GM21360 (cell line): ENCODE results near the gene CLDN7.
"Not testable (repeated sequence)": the region's sequence is repeated elsewhere in the genome, so short reads cannot be mapped to it uniquely, and the experiment has no call there.

Experiments used
- ATAC-seq: cut with Tn5 transposase; IDR thresholded peaks from one replicate; pipeline ENCODE4 v1.9.1; 2021; ENCODE audit warnings: mild to moderate bottlenecking, moderate library complexity; ENCODE audit not compliant: unreplicated experiment

Gene CLDN7

GRCh38 chr17:7256766-7257456 lies 5.4 kb downstream of the CLDN7 start:
- no peak for ATAC-seq

- no peak for ATAC-seq
Observed at GRCh38 chr17:7254511-7254910, 7.8 kb downstream of the CLDN7 start.

GRCh38 chr17:7253082-7253481 lies 9.2 kb downstream of the CLDN7 start:
- ATAC-seq: no peak

- ATAC-seq: peak; percentile 43
Observed at GRCh38 chr17:7252176-7253043, 9.9 kb downstream of the CLDN7 start, which contains the start of gene ELP5. Gene ELP5 (plus strand): TSS chr17:7252215. CDS start chr17:7252551, 336 bp downstream.

GRCh38 chr17:7251661-7252175 lies 10.6 kb downstream of the CLDN7 start, which contains the start of gene CTDNEP1:
Gene CTDNEP1 (minus strand): TSS chr17:7251734. CDS start chr17:7251296, 438 bp downstream.
- peak; percentile 79 for ATAC-seq

- no peak for ATAC-seq
Observed at GRCh38 chr17:7250695-7251627, 11.3 kb downstream of the CLDN7 start.

DNA sequence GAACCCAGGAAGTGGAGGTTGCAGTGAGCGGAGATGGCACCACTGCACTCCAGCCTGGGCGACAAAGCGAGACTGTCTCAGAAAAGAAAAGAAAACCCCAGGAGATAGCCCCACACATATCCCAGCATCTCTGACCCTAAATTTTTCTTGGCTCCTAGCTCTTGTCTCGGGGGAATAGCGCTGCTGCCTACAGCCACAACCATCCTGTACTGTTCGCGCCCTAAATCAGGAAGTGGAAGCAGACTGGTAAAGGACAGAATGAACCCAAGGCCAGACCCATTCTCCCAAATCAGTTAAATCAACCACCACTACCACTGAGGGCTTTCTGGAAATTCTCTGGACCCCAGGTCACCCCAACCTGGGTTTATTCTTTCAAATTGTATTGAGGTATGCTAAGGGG lies 12.4 kb downstream of the CLDN7 start:
- ATAC-seq: no peak

GRCh38 chr17:7249214-7249613 lies 13.1 kb downstream of the CLDN7 start:
- ATAC-seq: no peak

DNA sequence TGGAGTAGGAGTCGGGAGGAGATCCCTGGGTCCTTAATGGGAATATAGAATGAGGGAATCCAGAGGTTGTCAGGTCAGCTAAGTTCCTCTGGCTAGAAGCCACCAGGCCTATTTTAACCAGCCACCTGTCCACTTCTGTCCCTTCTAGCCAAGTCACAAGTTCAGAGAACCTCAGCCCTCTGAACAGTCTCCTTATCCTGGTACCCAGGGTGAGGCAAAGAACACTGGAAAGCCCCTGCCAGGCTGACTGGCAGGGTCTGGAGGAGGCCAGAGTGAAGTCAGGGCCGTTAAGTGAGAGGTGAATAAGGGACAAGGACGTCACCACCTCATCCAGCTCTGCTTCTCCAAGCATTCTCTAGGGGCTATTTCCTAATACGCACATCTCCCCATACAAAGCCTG lies 13.5 kb downstream of the CLDN7 start:
- ATAC-seq: no peak

GRCh38 chr17:7246779-7247178 lies 15.5 kb downstream of the CLDN7 start:
- no peak for ATAC-seq

DNA sequence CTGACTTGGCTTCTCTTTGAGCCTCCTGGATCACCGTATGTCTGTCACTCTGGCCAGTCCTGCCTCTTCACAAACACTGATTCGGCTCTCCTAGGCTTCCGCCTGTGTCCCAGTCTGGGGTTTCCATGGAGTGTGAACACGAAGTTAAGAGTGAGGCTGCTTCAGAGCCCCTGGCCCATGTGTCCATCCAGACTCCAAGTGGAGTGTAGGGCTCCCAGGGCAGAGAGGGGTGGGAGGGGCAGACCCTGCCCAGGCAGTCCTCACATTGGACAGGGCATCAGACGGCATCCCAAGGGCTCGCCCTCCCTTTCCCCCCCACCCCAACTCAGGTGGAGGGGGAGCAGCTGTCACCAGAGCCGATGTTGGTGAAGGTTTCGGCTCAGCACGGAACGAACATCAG lies 18.4 kb downstream of the CLDN7 start:
- not testable (repeated sequence) for ATAC-seq

- no peak for ATAC-seq
Observed at GRCh38 chr17:7243453-7243729, 18.9 kb downstream of the CLDN7 start.

DNA sequence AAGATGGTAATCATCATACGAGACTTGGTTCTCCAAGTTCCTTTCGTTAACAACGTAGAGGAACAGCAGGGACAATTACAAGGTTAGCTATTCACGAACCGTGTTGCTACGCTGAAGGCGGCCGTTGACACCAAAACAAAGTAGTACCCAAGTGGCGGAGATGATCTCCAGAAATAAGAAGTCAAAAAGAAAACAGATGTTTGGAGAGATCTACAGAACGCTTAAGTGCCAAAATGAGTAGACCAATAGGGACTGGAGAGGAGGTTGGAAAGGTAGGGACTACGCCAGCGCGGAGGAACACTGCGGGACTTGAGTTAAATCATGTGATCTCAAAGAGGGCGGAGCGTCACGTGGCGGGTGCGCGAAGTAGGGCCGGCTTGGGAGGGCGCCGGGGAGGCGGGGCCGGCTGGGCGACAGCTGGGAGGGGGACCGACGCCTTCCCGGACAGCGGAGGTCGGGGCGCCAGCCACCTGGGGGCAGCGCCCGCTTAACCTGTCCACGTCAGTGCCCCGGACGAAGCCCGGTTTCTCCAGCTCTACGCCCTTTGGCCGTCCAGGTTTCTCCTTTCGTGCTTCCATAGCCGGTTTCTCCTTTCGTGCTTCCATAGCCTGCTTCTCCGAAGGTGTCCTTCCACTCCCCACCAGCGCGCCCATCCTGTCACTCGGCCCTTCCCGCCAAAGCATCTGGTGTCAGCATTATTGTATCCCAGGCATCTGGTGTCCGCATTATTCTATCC lies 19.4 kb downstream of the CLDN7 start:
- ATAC-seq: peak; percentile 46

DNA sequence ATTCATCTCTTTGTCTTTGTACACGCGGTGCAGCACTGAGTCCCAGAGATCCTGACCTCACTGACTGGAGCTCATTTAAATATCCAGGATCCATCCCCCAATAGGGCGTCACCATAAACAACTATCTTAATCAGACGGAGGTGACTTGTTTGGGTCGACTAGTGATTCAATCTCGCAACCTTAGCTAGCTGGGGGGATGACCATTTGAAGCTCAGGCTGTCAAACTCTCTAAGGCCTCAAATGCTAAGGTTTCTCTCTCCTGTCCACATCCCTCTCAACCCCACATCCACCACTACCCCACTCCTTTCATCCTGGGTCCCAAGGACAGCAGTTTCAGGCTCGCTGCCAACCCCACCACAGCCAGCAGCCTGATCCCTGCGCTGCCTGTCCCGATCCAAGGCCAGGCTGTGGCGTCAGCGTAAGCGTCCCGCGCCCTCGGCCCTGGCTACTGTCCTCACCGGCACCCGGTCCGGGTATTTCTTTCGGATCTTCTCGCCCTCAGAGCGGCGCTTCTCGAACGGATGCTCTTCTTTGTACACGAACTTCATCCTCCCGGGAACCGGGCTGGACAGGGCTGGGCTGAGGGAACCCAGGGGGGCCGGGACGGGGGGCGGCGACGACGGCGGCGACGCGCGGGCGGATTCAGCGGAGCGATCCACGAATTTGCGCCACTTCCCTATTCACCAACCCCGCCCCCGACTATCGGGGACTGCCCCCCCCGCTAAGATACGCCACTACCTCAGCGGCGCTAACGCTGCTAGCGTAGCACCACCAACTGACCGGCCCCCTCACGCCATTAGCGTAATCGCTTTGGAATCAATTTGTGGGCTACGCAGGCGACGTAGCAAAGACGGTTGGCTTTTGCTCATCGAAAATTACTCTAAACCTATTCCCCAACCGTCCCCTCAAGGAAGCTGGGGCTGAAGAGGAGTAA lies 20.2 kb downstream of the CLDN7 start, which contains the start of gene GABARAP:
Gene GABARAP, minus strand, starts transcription at position 667 of the 934 bp plus-strand sequence. Its CDS starts 119 bp downstream, at position 548.
- peak; percentile 25 for ATAC-seq

GRCh38 chr17:7241090-7241733 lies 21.1 kb downstream of the CLDN7 start:
- no peak for ATAC-seq

DNA sequence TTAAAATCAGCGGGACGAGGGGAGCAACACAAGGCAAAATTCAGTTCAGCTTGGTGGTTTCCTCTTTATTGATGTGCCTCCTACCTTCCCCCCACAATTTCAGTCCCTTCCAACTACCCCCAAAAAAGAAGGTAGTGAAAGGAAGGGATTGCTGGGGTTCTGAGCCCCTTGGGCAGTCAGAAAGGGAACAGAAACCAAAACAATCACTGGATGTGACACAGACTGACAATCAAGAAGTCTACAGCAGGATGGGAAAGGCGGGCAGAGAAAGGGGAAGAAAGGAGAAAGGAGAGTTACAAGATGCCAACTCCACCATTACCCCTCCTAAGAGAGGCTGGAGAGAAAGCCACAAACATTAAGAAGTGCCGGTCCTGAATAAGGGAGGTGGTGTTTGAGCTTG lies 21.9 kb downstream of the CLDN7 start:
- no peak for ATAC-seq

- ATAC-seq: peak; percentile 36
Observed at GRCh38 chr17:7239091-7240027, 22.9 kb downstream of the CLDN7 start, which contains the start of gene PHF23. Gene PHF23 (minus strand): TSS chr17:7239457. CDS start chr17:7239279, 178 bp downstream.
